Endodermal cell (in vitro differentiated cells): Measurements from ENCODE around the gene PCBD1. TPM values are rescaled to one million over a fixed set of nuclear protein-coding genes. Genes with fewer than 3 reads are reported as not detected.
"Not testable (repeated sequence)": the region's sequence is repeated elsewhere in the genome, so short reads cannot be mapped to it uniquely, and the experiment has no call there.

ENCODE experiments used
- DNase-seq: peaks from one replicate; pipeline ENCODE4 v3.0.0-alpha.2; 2017
- H3K27ac ChIP-seq: 2 replicates; pipeline ENCODE4 v1.5.1; 2013; ENCODE audit warnings: mild to moderate bottlenecking, low read depth, low read length, moderate library complexity
- H3K27me3 ChIP-seq: 2 replicates; pipeline ENCODE4 v1.6.1; 2013; ENCODE audit warnings: mild to moderate bottlenecking, low read length, moderate library complexity; ENCODE audit not compliant: insufficient read depth, control insufficient read depth, poor library complexity, severe bottlenecking
- H3K36me3 ChIP-seq: 2 replicates; pipeline ENCODE4 v1.7.0; 2013; ENCODE audit warnings: mild to moderate bottlenecking, low read length, moderate library complexity; ENCODE audit not compliant: control insufficient read depth, insufficient read depth
- H3K4me1 ChIP-seq: one replicate; pipeline ENCODE4 v1.7.0; 2013; ENCODE audit warnings: low read length; ENCODE audit not compliant: control insufficient read depth, insufficient read depth
- H3K4me3 ChIP-seq: 2 replicates; pipeline ENCODE4 v1.5.1; 2013; ENCODE audit warnings: mild to moderate bottlenecking, low read length, moderate library complexity
- H3K9ac ChIP-seq: 2 replicates; pipeline ENCODE4 v1.6.1; 2013; ENCODE audit warnings: mild to moderate bottlenecking, low read length, moderate library complexity; ENCODE audit not compliant: poor library complexity, severe bottlenecking; ENCODE audit errors: extremely low read depth
- H3K9me3 ChIP-seq: 2 replicates; pipeline ENCODE4 v1.6.1; 2013; ENCODE audit warnings: mild to moderate bottlenecking, low read length, moderate library complexity; ENCODE audit not compliant: control insufficient read depth
- H3K27ac Mint-ChIP-seq: 2 replicates; pipeline ENCODE4 v1.8.0; 2020; ENCODE audit warnings: mixed read lengths
- H3K27me3 Mint-ChIP-seq: 2 replicates; pipeline ENCODE4 v1.8.0; 2021; ENCODE audit warnings: mild to moderate bottlenecking, mixed read lengths; ENCODE audit not compliant: insufficient read depth
- H3K36me3 Mint-ChIP-seq: 2 replicates; pipeline ENCODE4 v1.8.0; 2020; ENCODE audit warnings: low read depth, mixed read lengths
- H3K4me1 Mint-ChIP-seq: 2 replicates; pipeline ENCODE4 v1.8.0; 2020; ENCODE audit warnings: mixed read lengths
- H3K4me3 Mint-ChIP-seq: 2 replicates; pipeline ENCODE4 v1.8.0; 2020; ENCODE audit warnings: mild to moderate bottlenecking, moderate library complexity, mixed read lengths
- H3K9me3 Mint-ChIP-seq: 2 replicates; pipeline ENCODE4 v1.8.0; 2020; ENCODE audit warnings: mild to moderate bottlenecking, mixed read lengths
- WGBS, 2 experiments: methylation state at CpG; one replicate each; pipeline versions ENCODE4 v1.1.5 to v1.1.7; 2013; ENCODE audit warnings: missing lambda C conversion rate in 2 of 2, mixed read lengths in 1 of 2; ENCODE audit not compliant: insufficient coverage in 1 of 2, insufficient read length in 1 of 2; 5-methylcytosine and 5-hydroxymethylcytosine counted together
- total RNA-seq, 2 donors: library from RNA; stranded (reverse); fragmentation: NEBNext Ultra II Directional in 1 of 2; extraction: Animal tissue kit (Norgen Biotek cat#: 25700) in 1 of 2; gene quantifications; 2 replicates in 1 of 2; 3 replicates in 1 of 2; pipeline ENCODE4 v1.2.1, GENCODE V29; 2021
- TF ChIP-seq, protein P1 (sequence below): fragments of 200-600 bp; sonication (generic); conservative IDR thresholded peaks from 2 replicates; pipeline ENCODE4 v1.5.0; 2021; ENCODE audit warnings: antibody characterized with exemption, mild to moderate bottlenecking

PCBD1 gene
- total RNA-seq, 2 donors from 2014 or later: 168 to 183 TPM

- Histone ChIP-seq H3K9ac (no peak overlapping the region), H3K27ac (no peak overlapping the region), H3K9me3 (no peaks in the 10 kb centered on the region), H3K4me3 (no peak overlapping the region), H3K36me3 (no peaks in the 10 kb centered on the region), H3K4me1 (no peaks in the 10 kb centered on the region), H3K27me3 (no peaks in the 10 kb centered on the region)
- peaks cover 5% of the 10 kb centered on the region for H3K27me3 Mint-ChIP-seq
- no peaks in the 10 kb centered on the region for H3K9me3 Mint-ChIP-seq
- TF ChIP-seq, protein P1, sequence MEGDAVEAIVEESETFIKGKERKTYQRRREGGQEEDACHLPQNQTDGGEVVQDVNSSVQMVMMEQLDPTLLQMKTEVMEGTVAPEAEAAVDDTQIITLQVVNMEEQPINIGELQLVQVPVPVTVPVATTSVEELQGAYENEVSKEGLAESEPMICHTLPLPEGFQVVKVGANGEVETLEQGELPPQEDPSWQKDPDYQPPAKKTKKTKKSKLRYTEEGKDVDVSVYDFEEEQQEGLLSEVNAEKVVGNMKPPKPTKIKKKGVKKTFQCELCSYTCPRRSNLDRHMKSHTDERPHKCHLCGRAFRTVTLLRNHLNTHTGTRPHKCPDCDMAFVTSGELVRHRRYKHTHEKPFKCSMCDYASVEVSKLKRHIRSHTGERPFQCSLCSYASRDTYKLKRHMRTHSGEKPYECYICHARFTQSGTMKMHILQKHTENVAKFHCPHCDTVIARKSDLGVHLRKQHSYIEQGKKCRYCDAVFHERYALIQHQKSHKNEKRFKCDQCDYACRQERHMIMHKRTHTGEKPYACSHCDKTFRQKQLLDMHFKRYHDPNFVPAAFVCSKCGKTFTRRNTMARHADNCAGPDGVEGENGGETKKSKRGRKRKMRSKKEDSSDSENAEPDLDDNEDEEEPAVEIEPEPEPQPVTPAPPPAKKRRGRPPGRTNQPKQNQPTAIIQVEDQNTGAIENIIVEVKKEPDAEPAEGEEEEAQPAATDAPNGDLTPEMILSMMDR: no peak
- H3K4me3 Mint-ChIP-seq: no peak overlapping the region
- H3K27ac Mint-ChIP-seq: no peak overlapping the region
- no peak for DNase-seq
- H3K36me3 Mint-ChIP-seq: no peaks in the 10 kb centered on the region
- WGBS, 2 experiments: 64% methylated on average over 4 of the region's 4 CpGs; no CpG with 5 or more reads in 1 of the 2 experiments
- H3K4me1 Mint-ChIP-seq: no peaks in the 10 kb centered on the region
These were observed 32.2 kb upstream of the PCBD1 start for GRCh38 chr10:70920519-70920918.

- not testable (repeated sequence) for H3K36me3 ChIP-seq, H3K9ac ChIP-seq, H3K27me3 ChIP-seq, DNase-seq, H3K36me3 Mint-ChIP-seq, H3K4me3 ChIP-seq, H3K27me3 Mint-ChIP-seq, H3K27ac ChIP-seq, H3K4me1 ChIP-seq, H3K4me3 Mint-ChIP-seq, H3K4me1 Mint-ChIP-seq, H3K27ac Mint-ChIP-seq, H3K9me3 Mint-ChIP-seq, H3K9me3 ChIP-seq
- 87 to 93% methylated on average over 6 to 10 of the region's 10 CpGs for WGBS, 2 experiments
These were observed 31.5 kb upstream of the PCBD1 start for GRCh38 chr10:70919906-70920305.

GRCh38 chr10:70918851-70919530 lies 30.6 kb upstream of the PCBD1 start:
- no peaks in the 10 kb centered on the region for H3K9me3 Mint-ChIP-seq
- H3K36me3 ChIP-seq: no peaks in the 10 kb centered on the region
- TF ChIP-seq, protein P1: no peak
- no peak overlapping the region for H3K9ac ChIP-seq
- H3K4me3 ChIP-seq: no peak overlapping the region
- no peak for DNase-seq
- H3K27ac ChIP-seq: no peak overlapping the region
- peaks cover 5% of the 10 kb centered on the region for H3K27me3 Mint-ChIP-seq
- WGBS, 2 experiments: 90 to 94% methylated on average over 10 to 22 of the region's 22 CpGs
- H3K4me1 ChIP-seq: no peaks in the 10 kb centered on the region
- no peak overlapping the region for H3K27ac Mint-ChIP-seq
- no peaks in the 10 kb centered on the region for H3K4me1 Mint-ChIP-seq
- no peak overlapping the region for H3K4me3 Mint-ChIP-seq
- H3K36me3 Mint-ChIP-seq: no peaks in the 10 kb centered on the region
- no peaks in the 10 kb centered on the region for H3K9me3 ChIP-seq
- H3K27me3 ChIP-seq: no peaks in the 10 kb centered on the region

- TF ChIP-seq, protein P1: no peak
- H3K27ac ChIP-seq: no peak overlapping the region
- no peaks in the 10 kb centered on the region for H3K9me3 ChIP-seq
- H3K4me3 Mint-ChIP-seq: no peak overlapping the region
- H3K4me1 ChIP-seq: no peaks in the 10 kb centered on the region
- DNase-seq: no peak
- H3K9me3 Mint-ChIP-seq: no peaks in the 10 kb centered on the region
- no peaks in the 10 kb centered on the region for H3K36me3 ChIP-seq
- no peak overlapping the region for H3K27ac Mint-ChIP-seq
- H3K27me3 Mint-ChIP-seq: peaks cover 4% of the 10 kb centered on the region
- H3K36me3 Mint-ChIP-seq: no peaks in the 10 kb centered on the region
- H3K9ac ChIP-seq: no peak overlapping the region
- H3K27me3 ChIP-seq: no peaks in the 10 kb centered on the region
- H3K4me3 ChIP-seq: no peak overlapping the region
- H3K4me1 Mint-ChIP-seq: no peaks in the 10 kb centered on the region
- 85 to 91% methylated on average over 6 to 10 of the region's 10 CpGs for WGBS, 2 experiments
These were observed 29.3 kb upstream of the PCBD1 start for GRCh38 chr10:70917635-70918034.
